Fibroblast of villous mesenchyme (primary cell): ENCODE measurements around the gene MYOZ3. TPM values are rescaled to one million over a fixed set of nuclear protein-coding genes. Genes with fewer than 3 reads are reported as not detected.

Source experiments
- DNase-seq: peaks from one replicate; pipeline ENCODE4 v3.0.0-alpha.2; 2010; ENCODE audit warnings: low read depth
- H3K4me3 ChIP-seq: 2 replicates; pipeline ENCODE4 v1.5.1; 2011; ENCODE audit warnings: low read depth, mild to moderate bottlenecking, low read length
- total RNA-seq: library from RNA; depleted of rRNA; stranded (reverse); fragments of >200 nt; gene quantifications from 2 replicates; pipeline ENCODE4 v1.2.3, GENCODE V29; 2012
- TF ChIP-seq, protein P1 (sequence below): IDR thresholded peaks from 2 replicates; pipeline ENCODE4 v1.5.1; 2012; ENCODE audit warnings: low read depth, mild to moderate bottlenecking, low read length; ENCODE audit not compliant: insufficient read depth

MYOZ3 gene
- total RNA-seq, 1 donor = under 0.01 TPM

DNA sequence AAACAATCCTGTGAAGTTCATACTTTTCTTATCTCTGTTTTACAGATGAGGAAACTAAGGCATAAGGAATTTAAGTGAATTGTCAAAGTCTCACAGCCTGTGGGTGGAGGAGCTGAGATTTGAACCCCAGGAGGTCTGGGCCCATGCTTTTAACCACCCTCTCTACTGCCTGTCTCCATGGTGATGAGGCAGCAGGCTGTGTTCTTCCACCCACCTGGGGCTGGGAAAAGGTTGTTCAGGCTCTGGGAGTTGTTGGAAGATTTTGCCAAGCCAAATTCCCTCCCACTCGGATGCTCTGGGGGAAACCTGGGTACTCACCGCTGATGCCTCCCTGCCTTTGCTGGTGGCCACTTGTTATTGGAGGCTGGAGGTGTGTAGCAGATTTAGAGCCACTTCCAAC, 38.9 kb upstream of the MYOZ3 start:
- peak; percentile 42 for DNase-seq
- TF ChIP-seq, protein P1, sequence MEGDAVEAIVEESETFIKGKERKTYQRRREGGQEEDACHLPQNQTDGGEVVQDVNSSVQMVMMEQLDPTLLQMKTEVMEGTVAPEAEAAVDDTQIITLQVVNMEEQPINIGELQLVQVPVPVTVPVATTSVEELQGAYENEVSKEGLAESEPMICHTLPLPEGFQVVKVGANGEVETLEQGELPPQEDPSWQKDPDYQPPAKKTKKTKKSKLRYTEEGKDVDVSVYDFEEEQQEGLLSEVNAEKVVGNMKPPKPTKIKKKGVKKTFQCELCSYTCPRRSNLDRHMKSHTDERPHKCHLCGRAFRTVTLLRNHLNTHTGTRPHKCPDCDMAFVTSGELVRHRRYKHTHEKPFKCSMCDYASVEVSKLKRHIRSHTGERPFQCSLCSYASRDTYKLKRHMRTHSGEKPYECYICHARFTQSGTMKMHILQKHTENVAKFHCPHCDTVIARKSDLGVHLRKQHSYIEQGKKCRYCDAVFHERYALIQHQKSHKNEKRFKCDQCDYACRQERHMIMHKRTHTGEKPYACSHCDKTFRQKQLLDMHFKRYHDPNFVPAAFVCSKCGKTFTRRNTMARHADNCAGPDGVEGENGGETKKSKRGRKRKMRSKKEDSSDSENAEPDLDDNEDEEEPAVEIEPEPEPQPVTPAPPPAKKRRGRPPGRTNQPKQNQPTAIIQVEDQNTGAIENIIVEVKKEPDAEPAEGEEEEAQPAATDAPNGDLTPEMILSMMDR = no peak
- H3K4me3 ChIP-seq = no peak overlapping the region

DNA sequence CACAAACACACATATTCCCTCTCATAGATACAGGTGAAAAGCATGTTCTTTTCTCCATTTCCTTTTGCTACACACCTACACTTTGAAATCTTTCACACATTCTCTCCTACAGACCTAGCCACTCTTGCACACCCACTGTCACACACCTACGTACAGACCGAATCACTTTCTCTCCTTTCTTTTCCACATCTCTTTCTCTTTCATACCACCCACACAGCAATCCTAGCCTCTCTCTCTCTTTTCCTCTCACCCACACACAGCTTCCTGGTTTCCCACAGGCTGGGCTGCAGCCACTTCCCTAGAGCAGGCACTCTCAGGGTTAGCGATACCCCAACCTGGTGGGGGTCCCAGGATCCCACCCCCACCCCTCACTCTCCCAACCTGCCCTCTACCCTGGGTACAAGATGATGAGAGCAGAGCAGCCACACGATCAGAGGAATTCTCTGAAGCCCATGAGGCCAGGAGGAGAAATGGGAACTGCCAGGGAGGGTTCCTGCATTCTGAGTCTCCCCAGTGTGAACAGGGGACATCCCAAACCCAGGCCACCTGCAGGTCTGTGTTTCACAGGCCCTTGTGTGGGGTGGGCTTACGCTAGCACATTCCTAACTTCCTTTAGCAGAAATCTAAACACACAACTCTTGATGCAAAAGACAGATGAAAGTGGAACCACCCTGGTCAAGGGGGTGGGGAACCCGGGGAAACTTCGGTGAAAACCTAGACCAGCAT, 37.7 kb upstream of the MYOZ3 start:
- DNase-seq = no peak
- H3K4me3 ChIP-seq = no peak overlapping the region
- TF ChIP-seq, protein P1 = no peak

DNA sequence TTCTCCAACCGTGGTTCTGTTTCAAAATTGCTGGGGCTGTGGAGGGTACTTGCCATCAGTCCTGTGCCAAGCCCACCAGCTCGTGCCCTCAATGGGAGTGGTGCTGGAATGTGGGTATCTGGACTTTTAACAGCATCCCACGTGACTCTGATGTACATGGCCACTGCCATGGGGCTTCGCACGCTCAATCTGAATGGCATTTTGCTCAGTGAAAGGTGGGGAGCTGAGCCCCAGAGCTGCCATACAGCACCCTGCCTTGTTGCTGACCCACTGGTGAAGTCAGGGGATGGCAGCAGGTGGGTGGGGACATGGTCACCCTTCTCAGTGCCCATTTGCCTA, 37.2 kb upstream of the MYOZ3 start:
- no peak overlapping the region for H3K4me3 ChIP-seq
- DNase-seq = no peak
- TF ChIP-seq, protein P1 = no peak

DNA sequence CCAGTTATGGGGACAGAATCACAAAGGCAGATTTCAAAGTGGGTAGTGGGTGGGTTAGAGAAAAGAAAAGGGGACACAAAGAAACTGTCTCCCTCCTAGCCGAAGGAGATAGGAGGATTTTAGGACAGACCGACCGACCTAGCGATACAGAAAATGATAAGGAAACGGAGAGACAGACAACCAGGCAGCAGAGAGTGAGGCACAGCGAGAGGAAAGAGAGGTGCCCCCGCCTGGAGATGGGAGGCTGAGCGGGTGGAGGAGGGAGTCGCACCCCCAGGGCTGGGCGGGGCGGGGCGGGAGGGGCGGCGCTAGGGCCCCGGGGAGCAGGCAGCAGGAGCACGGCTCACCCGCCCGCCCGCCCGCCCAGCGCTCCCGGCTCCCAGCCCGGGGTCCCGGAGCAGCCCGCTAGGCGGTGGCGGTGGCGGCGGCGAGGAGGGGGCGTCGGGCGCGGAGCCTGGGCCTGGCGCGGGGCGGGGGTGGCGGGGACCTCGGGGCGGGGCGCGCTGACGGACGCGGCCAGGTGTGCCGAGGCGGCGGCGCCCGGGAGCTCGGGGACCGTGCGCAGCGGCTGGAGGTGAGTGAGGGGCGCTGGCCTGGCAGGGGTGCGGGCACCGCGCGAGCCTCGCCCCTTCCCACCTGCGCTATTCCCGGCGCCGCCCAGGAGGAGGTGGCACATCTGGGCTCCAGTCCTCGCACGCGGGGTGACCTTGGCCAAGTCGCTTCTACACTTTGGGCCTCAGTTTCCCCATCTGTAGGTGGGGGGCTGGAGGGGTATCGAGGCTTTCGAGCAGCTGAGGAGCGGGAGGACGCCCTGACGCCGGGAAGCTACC, 36.5 kb upstream of the MYOZ3 start:
- H3K4me3 ChIP-seq = peak overlapping the region; percentile 78
- DNase-seq = no peak
- TF ChIP-seq, protein P1 = no peak

DNA sequence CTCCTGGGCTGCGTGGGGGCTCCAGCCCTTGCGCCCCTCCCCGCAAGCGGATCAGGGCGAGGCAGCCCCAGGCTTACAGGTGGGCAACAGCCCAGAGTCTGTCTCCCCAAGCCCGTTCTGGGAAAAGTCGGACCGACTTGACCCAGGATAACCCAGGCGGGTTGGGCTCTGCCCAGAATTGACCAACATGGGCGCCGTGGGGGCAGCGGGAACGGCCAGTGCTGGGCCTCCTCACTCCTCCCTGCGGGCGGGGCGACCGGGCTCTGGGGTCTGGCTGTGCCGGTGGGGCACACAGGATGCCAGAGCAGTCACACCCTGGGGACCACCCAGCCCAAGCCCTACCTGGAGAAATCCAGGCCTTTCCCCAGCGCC, 35.9 kb upstream of the MYOZ3 start:
- DNase-seq = no peak
- TF ChIP-seq, protein P1 = no peak

DNA sequence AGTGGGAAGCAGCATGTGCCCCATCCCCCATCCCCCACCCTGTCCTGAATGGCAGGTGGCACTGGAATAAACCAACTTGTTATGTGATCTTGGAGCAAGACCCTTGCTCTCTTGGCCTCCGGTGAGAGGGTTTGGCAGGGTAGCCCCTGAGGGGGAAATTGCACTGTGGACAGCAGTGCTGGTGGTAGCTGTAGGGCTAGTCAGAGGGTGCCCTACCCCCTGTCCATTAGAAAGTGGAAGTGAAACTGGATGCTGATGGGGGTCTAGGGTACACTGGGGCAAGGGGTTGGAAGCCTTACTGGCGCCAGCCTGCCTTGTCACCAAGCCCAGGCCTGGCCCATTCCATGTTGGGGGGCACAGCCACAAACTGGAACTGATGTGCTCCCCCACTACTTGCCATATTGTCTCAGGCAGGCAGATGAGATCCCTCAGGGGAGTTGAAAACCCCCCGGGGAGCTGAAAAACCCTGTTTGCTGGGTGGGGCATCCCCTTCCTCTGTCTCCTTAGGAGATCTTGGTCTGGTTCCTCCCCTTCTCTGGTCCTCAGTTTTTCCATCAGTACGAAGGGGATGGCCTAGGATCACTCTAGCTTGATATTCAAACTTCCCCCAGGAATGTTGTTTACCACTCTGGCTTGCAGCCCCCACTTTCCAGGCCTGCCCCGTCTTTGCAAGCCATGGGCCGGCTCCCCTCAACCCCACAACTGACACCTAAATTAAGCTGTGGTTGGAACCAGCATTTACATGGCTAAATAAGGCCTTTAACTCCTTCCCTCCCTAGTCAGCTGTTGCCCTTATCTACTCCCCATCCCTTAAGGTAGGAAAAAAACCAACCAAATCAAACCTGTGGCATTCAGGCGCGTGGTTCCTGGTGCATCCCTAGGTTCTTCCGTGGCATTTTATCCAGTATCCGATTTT, 35.0 kb upstream of the MYOZ3 start:
- no peak for DNase-seq
- peak overlapping the region; percentile 78 for H3K4me3 ChIP-seq
- TF ChIP-seq, protein P1 = no peak

More for the DNA sequence above, 35.9 kb upstream of the MYOZ3 start:
- H3K4me3 ChIP-seq = peak overlapping the region; percentile 78
